Progenitor cell of endocrine pancreas (in vitro differentiated cells): ENCODE measurements around the gene ADAM12. TPM values are rescaled to one million over a fixed set of nuclear protein-coding genes. Genes with fewer than 3 reads are reported as not detected.

Experiments
- DNase-seq: peaks from one replicate; pipeline ENCODE4 v3.0.0; 2021; ENCODE audit warnings: low spot score; ENCODE audit not compliant: unreplicated experiment
- H3K27ac Mint-ChIP-seq: 2 replicates; pipeline ENCODE4 v1.8.0; 2021; ENCODE audit warnings: mild to moderate bottlenecking, moderate library complexity, mixed read lengths
- H3K27me3 Mint-ChIP-seq: 2 replicates; pipeline ENCODE4 v1.8.0; 2021; ENCODE audit warnings: mixed read lengths
- H3K36me3 Mint-ChIP-seq: 2 replicates; pipeline ENCODE4 v1.8.0; 2022; ENCODE audit warnings: mixed read lengths; ENCODE audit not compliant: insufficient read depth
- H3K4me1 Mint-ChIP-seq: 2 replicates; pipeline ENCODE4 v1.8.0; 2021; ENCODE audit warnings: low read depth, mixed read lengths
- H3K4me3 Mint-ChIP-seq: 2 replicates; pipeline ENCODE4 v1.8.0; 2021; ENCODE audit warnings: low read depth, mild to moderate bottlenecking, moderate library complexity, mixed read lengths
- H3K9me3 Mint-ChIP-seq: 2 replicates; pipeline ENCODE4 v1.8.0; 2021; ENCODE audit warnings: low read depth, mixed read lengths
- CTCF ChIP-seq: fragments of 200-600 bp; sonication (generic); IDR thresholded peaks from one replicate; pipeline ENCODE4 v1.5.0; 2021; ENCODE audit warnings: antibody characterized with exemption, mild to moderate bottlenecking; ENCODE audit not compliant: unreplicated experiment
- total RNA-seq: library from RNA; stranded (reverse); gene quantifications from 2 replicates; pipeline ENCODE4 v1.2.1, GENCODE V29; 2021

ADAM12 gene
- total RNA-seq, 1 donor from 2014 or later, result 1.8 TPM

- H3K36me3 Mint-ChIP-seq, result no peaks in the 10 kb centered on the region
- H3K4me3 Mint-ChIP-seq, result no peak overlapping the region
- no peaks in the 10 kb centered on the region for H3K4me1 Mint-ChIP-seq
- H3K9me3 Mint-ChIP-seq, result no peaks in the 10 kb centered on the region
- no peak for TF ChIP-seq CTCF
- H3K27me3 Mint-ChIP-seq, result peaks cover 21% of the 10 kb centered on the region
- DNase-seq, result no peak
- no peak overlapping the region for H3K27ac Mint-ChIP-seq
These were observed 179.5 kb downstream of the ADAM12 start for GRCh38 chr10:126208726-126209302.

- Mint-ChIP-seq H3K4me1 (no peaks in the 10 kb centered on the region), H3K27ac (no peak overlapping the region), H3K36me3 (no peaks in the 10 kb centered on the region), H3K4me3 (no peak overlapping the region), H3K9me3 (no peaks in the 10 kb centered on the region), H3K27me3 (peaks cover 17% of the 10 kb centered on the region)
- TF ChIP-seq CTCF, result no peak
- no peak for DNase-seq
These were observed 180.4 kb downstream of the ADAM12 start for GRCh38 chr10:126207851-126208250.

GRCh38 chr10:126207313-126207771 lies 180.9 kb downstream of the ADAM12 start:
- no peaks in the 10 kb centered on the region for H3K4me1 Mint-ChIP-seq
- H3K9me3 Mint-ChIP-seq, result no peaks in the 10 kb centered on the region
- H3K36me3 Mint-ChIP-seq, result no peaks in the 10 kb centered on the region
- H3K27me3 Mint-ChIP-seq, result peaks cover 17% of the 10 kb centered on the region
- no peak for TF ChIP-seq CTCF
- no peak overlapping the region for H3K4me3 Mint-ChIP-seq
- no peak overlapping the region for H3K27ac Mint-ChIP-seq
- no peak for DNase-seq

GRCh38 chr10:126205486-126206205 lies 182.6 kb downstream of the ADAM12 start:
- no peaks in the 10 kb centered on the region for H3K9me3 Mint-ChIP-seq
- no peak for TF ChIP-seq CTCF

GRCh38 chr10:126204320-126204719 lies 184.0 kb downstream of the ADAM12 start:
- peaks cover 19% of the 10 kb centered on the region for H3K27me3 Mint-ChIP-seq
- no peaks in the 10 kb centered on the region for H3K4me1 Mint-ChIP-seq
- H3K9me3 Mint-ChIP-seq, result no peaks in the 10 kb centered on the region
- TF ChIP-seq CTCF, result no peak
- no peak overlapping the region for H3K4me3 Mint-ChIP-seq
- no peaks in the 10 kb centered on the region for H3K36me3 Mint-ChIP-seq
- H3K27ac Mint-ChIP-seq, result no peak overlapping the region
- DNase-seq, result no peak

More at GRCh38 chr10:126205486-126206205, 182.6 kb downstream of the ADAM12 start:
- peaks cover 24% of the 10 kb centered on the region for H3K27me3 Mint-ChIP-seq
- no peaks in the 10 kb centered on the region for H3K4me1 Mint-ChIP-seq
- no peak for DNase-seq
- no peak overlapping the region for H3K4me3 Mint-ChIP-seq
- H3K27ac Mint-ChIP-seq, result no peak overlapping the region
- H3K36me3 Mint-ChIP-seq, result no peaks in the 10 kb centered on the region
